K562 (cell line): ENCODE results near the gene SCTR. TPM values are rescaled to one million over a fixed set of nuclear protein-coding genes. Genes with fewer than 3 reads are reported as not detected.

Experiments
- ATAC-seq: fragments of 200-7000 bp; cut with Tn5 transposase; 3 replicates; pipeline ENCODE4 v1.9.1; 2020; ENCODE audit warnings: moderate library complexity
- BruUV-seq: library from RNA; stranded (reverse); fragments of 400-500 nt; replicated peaks from 2 replicates; lab custom pipeline; 2021; lab: Mats Ljungman, UMichigan
- CTCF ChIA-PET: fragments of 300-600 bp; formaldehyde crosslinking; extraction: SDS; loops from one replicate; lab custom pipeline; 2021; ENCODE audit warnings: low intra/inter-chr PET ratio; lab: Yijun Ruan, JAX
- POLR2A ChIA-PET: fragments of 300-600, 350-650 bp; sonication (Branson Sonifier 250); formaldehyde crosslinking; extraction: SDS; loops from one replicate; lab custom pipeline; 2021; ENCODE audit warnings: antibody characterized with exemption, inconsistent platforms; lab: Yijun Ruan, JAX
- DNase-seq, 4 experiments: peaks; one replicate each; pipeline versions ENCODE4 v3.0.0 to v3.0.0-alpha.2; 2011 to 2018; ENCODE audit warnings: low spot score in 3 of 4, mixed read lengths in 3 of 4; ENCODE audit errors: extremely low read depth in 1 of 4
- FAIRE-seq: peaks from 2 replicates; lab custom pipeline; 2011; peaks lifted over from hg19 to GRCh38; lab: Jason Lieb, UNC
- H2AFZ ChIP-seq: 2 replicates; pipeline ENCODE4 v1.6.0; 2011; ENCODE audit warnings: low read depth, low read length, control low read depth, inconsistent platforms
- H3K27ac ChIP-seq: fragments of 200-600 bp; 3 replicates; pipeline ENCODE4 v1.8.0; 2011; ENCODE audit warnings: low read depth, mild to moderate bottlenecking, control low read depth, inconsistent platforms, low read length, moderate library complexity, mixed read lengths; ENCODE audit errors: extremely low read depth
- H3K27me3 ChIP-seq, 2 experiments: fragments of 300-600 bp in 1 of 2; 2 replicates in 1 of 2; 3 replicates in 1 of 2; pipeline versions ENCODE4 v1.6.0 to v1.8.0; 2011; ENCODE audit warnings: inconsistent platforms in 2 of 2, low read length in 2 of 2, mild to moderate bottlenecking in 1 of 2, mixed read lengths in 1 of 2, moderate library complexity in 1 of 2; ENCODE audit not compliant: control insufficient read depth in 2 of 2, insufficient read depth in 2 of 2
- H3K36me3 ChIP-seq: fragments of 300-600 bp; 3 replicates; pipeline ENCODE4 v1.8.0; 2011; ENCODE audit warnings: mild to moderate bottlenecking, low read length, inconsistent platforms; ENCODE audit not compliant: control insufficient read depth, insufficient read depth
- H3K4me1 ChIP-seq, 2 experiments: fragments of 200-600 bp in 1 of 2; replicated peaks in 1 of 2; 2 replicates in 1 of 2; 3 replicates in 1 of 2; pipeline versions ENCODE4 v1.5.1 to v1.8.0; 2011; ENCODE audit warnings: inconsistent platforms in 2 of 2, low read length in 2 of 2, mild to moderate bottlenecking in 1 of 2, mixed read lengths in 1 of 2, moderate library complexity in 1 of 2; ENCODE audit not compliant: control insufficient read depth in 2 of 2, insufficient read depth in 2 of 2
- H3K4me2 ChIP-seq: 2 replicates; pipeline ENCODE4 v1.6.1; 2011; ENCODE audit warnings: low read length, control low read depth, inconsistent platforms, mixed read lengths; ENCODE audit not compliant: insufficient read depth
- H3K4me3 ChIP-seq: fragments of 200-600 bp; sonication (generic), shearing (Covaris generic); 2 replicates; pipeline ENCODE4 v1.5.1; 2016; ENCODE audit warnings: control low read depth, inconsistent platforms
- H3K79me2 ChIP-seq: fragments of 200-600 bp; 3 replicates; pipeline ENCODE4 v1.8.0; 2011; ENCODE audit warnings: low read length, inconsistent platforms; ENCODE audit not compliant: control insufficient read depth, insufficient read depth
- H3K9ac ChIP-seq, 2 experiments: 2 replicates each; pipeline versions ENCODE4 v1.6.0 to v1.6.1; 2011; ENCODE audit warnings: low read depth in 2 of 2, low read length in 2 of 2, control low read depth in 1 of 2, inconsistent platforms in 1 of 2, mild to moderate bottlenecking in 1 of 2, mixed read lengths in 1 of 2; ENCODE audit not compliant: insufficient read depth in 1 of 2
- H3K9me1 ChIP-seq: one replicate; pipeline ENCODE4 v1.6.0; 2011; ENCODE audit warnings: inconsistent platforms, mild to moderate bottlenecking, low read length, moderate library complexity; ENCODE audit not compliant: control insufficient read depth, insufficient read depth
- H3K9me3 ChIP-seq: replicated peaks from 2 replicates; pipeline ENCODE4 v1.5.1; 2011; ENCODE audit warnings: low read depth, low read length, inconsistent platforms; ENCODE audit not compliant: control insufficient read depth, insufficient read depth
- H4K20me1 ChIP-seq: replicated peaks from 2 replicates; pipeline ENCODE4 v1.6.1; 2011; ENCODE audit warnings: low read length, inconsistent platforms, mixed read lengths; ENCODE audit not compliant: control insufficient read depth, insufficient read depth
- L3MBTL2 ChIP-seq: fragments of 450-650 bp; IDR thresholded peaks from 2 replicates; pipeline ENCODE4 v1.6.1; 2016; ENCODE audit warnings: mild to moderate bottlenecking, moderate library complexity
- MYNN ChIP-seq, 2 experiments: sonication (generic); formaldehyde crosslinking in 1 of 2; IDR thresholded peaks; 2 replicates each; pipeline versions ENCODE4 v1.5.0 to v1.6.1; 2016 to 2020; ENCODE audit warnings: antibody characterized with exemption in 1 of 2, missing genetic modification reagents in 1 of 2
- NFE2 ChIP-seq: IDR thresholded peaks from 2 replicates; pipeline ENCODE4 v1.6.1; 2014; ENCODE audit warnings: antibody characterized with exemption, low read depth
- WGBS: fragments of 100-300 bp; shearing (Covaris generic); methylation state at CpG from one replicate; pipeline ENCODE4 v1.1.6; 2016; ENCODE audit warnings: low coverage, mixed read lengths; ENCODE audit not compliant: insufficient coverage; ENCODE audit errors: missing lambda C conversion rate; 5-methylcytosine and 5-hydroxymethylcytosine counted together
- in situ Hi-C: fragments of 300-500 bp; cut with MboI; formaldehyde crosslinking; loops from 4 replicates; pipeline ENCODE4 v1.15.0; 2018; ENCODE audit warnings: inconsistent platforms, mixed read lengths
- intact Hi-C: fragments of 100-400 bp; cut with micrococcal nuclease; formaldehyde crosslinking; loops from 2 replicates; pipeline ENCODE4 v1.14.2; 2022
- polyA plus RNA-seq, 8 experiments: library from polyadenylated mRNA; depleted of rRNA in 4 of 8; stranded (reverse) in 5 of 8; unstranded in 3 of 8; fragments of >200 nt; fragmentation: Nextera tagmentation in 2 of 8; fragmentation: Illumina TruSeq in 1 of 8; extraction: Ambion mirVana in 2 of 8; extraction: Trizol in 1 of 8; gene quantifications; 2 replicates each; pipeline versions ENCODE4 v1.2.1 to v1.2.3, GENCODE V29; 2011 to 2014; ENCODE audit warnings: inconsistent platforms in 1 of 8, missing spikeins in 1 of 8
- total RNA-seq, 7 experiments: library from RNA; depleted of rRNA in 6 of 7; stranded (reverse); fragments of >200 nt in 6 of 7; fragmentation: Illumina TruSeq in 2 of 7; extraction: Trizol in 2 of 7; gene quantifications; 2 replicates each; pipeline versions ENCODE4 v1.2.1 to v1.2.3, GENCODE V29; 2011 to 2021; ENCODE audit warnings: low replicate concordance in 1 of 7
- TF ChIP-seq, protein P1 (sequence below): sonication (generic); formaldehyde crosslinking; IDR thresholded peaks from 2 replicates; pipeline ENCODE4 v1.8.0; 2023; ENCODE audit warnings: mild to moderate bottlenecking, missing genetic modification reagents
- TF ChIP-seq, protein P2 (sequence below): fragments of 450-650 bp; formaldehyde crosslinking; IDR thresholded peaks from 2 replicates; pipeline ENCODE4 v1.4.0; 2022; ENCODE audit warnings: missing genetic modification characterization
- TF ChIP-seq, protein P3 (sequence below): fragments of 450-650 bp; formaldehyde crosslinking; IDR thresholded peaks from 2 replicates; pipeline ENCODE4 v1.4.0; 2020; ENCODE audit warnings: mild to moderate bottlenecking

The SCTR gene
- total and polyA plus RNA-seq, 9 of the 15 experiments (the other 6 are each of a cell fraction or from before 2014, with no cell fraction given), result not detected

DNA sequence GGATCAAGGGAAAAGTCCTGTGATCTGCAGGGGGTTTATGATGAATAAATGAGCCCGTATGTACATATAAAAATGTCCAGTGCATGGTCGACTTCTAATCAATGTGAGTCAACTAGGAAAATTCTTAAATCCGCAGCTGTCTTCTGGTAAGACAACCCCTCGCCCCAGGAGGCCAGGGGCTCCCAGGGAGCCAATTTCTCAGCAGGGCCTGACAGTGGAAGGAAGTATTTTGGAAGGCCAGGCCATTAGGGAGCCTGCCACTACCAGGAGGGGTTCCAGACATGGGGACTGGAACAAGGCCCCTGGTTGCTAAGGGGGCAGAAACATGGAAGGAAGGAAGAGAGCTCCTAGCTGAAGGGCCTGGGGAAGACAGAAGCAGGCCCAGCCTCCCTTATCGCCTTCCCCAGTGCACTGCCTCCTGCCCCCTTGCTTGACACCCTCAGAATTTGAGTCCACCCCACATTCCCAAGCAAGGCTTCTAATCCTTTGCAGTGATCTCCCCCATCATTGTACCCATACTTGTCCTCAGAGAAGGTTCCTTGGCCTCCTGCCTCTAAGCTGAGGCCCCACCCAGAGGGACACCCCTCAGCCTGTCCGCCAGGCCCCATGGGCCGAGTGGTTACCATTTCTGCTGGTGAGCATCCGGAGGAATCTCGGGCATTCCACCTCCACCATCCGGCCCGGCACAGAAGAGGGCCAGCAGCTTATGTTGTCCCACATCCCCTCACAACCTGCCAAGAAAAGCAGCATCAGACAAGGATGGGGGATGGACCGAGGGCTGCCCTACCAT, 45.9 kb downstream of the SCTR start:
- in situ Hi-C loops, result no loop called here
- no peak overlapping the region for H3K4me2 ChIP-seq
- ChIA-PET POLR2A (interaction anchor here (0.6 to 0.9 kb wide), 4 partner anchors 8 to 1042 kb away, joined by 3 read pairs; no protein-coding TSS in a partner anchor), CTCF (interaction anchor here (2.0 kb wide), 1 partner anchor 71 kb away, joined by 6 read pairs; no protein-coding TSS in a partner anchor)
- H3K4me1 ChIP-seq, result peaks cover 4 to 9% of the 10 kb centered on the region in 2 experiments; a peak in 3 of 5 replicates
- no peak overlapping the region for H3K9ac ChIP-seq
- no peaks in the 10 kb centered on the region for H3K36me3 ChIP-seq
- no peak overlapping the region for H3K27ac ChIP-seq
- no peaks in the 10 kb centered on the region for H3K9me3 ChIP-seq
- under 1% methylated on average over 12 of the region's 12 CpGs for WGBS
- no TSS peak for BruUV-seq
- H2AFZ ChIP-seq, result no peak overlapping the region
- H3K4me3 ChIP-seq, result no peak overlapping the region
- intact Hi-C loops, result loop anchor here (10.0 kb wide), 1 partner anchor 454 kb away; no protein-coding TSS in a partner anchor
- no peaks in the 10 kb centered on the region; the same call in 1 of the 2 replicates for H4K20me1 ChIP-seq
- FAIRE-seq (no peak), DNase-seq (no peak), ATAC-seq (no peak)
- no peaks in the 10 kb centered on the region for H3K9me1 ChIP-seq
- no peaks in the 10 kb centered on the region for H3K79me2 ChIP-seq
- TF ChIP-seq MYNN (IDR thresholded peaks at IDR 0.05) (no peak), MYNN (CRISPR knock-in tag; IDR thresholded peaks at IDR 0.05) (no peak), NFE2 (no peak), L3MBTL2 (no peak)
- TF ChIP-seq, protein P1, sequence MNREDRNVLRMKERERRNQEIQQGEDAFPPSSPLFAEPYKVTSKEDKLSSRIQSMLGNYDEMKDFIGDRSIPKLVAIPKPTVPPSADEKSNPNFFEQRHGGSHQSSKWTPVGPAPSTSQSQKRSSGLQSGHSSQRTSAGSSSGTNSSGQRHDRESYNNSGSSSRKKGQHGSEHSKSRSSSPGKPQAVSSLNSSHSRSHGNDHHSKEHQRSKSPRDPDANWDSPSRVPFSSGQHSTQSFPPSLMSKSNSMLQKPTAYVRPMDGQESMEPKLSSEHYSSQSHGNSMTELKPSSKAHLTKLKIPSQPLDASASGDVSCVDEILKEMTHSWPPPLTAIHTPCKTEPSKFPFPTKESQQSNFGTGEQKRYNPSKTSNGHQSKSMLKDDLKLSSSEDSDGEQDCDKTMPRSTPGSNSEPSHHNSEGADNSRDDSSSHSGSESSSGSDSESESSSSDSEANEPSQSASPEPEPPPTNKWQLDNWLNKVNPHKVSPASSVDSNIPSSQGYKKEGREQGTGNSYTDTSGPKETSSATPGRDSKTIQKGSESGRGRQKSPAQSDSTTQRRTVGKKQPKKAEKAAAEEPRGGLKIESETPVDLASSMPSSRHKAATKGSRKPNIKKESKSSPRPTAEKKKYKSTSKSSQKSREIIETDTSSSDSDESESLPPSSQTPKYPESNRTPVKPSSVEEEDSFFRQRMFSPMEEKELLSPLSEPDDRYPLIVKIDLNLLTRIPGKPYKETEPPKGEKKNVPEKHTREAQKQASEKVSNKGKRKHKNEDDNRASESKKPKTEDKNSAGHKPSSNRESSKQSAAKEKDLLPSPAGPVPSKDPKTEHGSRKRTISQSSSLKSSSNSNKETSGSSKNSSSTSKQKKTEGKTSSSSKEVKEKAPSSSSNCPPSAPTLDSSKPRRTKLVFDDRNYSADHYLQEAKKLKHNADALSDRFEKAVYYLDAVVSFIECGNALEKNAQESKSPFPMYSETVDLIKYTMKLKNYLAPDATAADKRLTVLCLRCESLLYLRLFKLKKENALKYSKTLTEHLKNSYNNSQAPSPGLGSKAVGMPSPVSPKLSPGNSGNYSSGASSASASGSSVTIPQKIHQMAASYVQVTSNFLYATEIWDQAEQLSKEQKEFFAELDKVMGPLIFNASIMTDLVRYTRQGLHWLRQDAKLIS, result no peak
- TF ChIP-seq, protein P2, sequence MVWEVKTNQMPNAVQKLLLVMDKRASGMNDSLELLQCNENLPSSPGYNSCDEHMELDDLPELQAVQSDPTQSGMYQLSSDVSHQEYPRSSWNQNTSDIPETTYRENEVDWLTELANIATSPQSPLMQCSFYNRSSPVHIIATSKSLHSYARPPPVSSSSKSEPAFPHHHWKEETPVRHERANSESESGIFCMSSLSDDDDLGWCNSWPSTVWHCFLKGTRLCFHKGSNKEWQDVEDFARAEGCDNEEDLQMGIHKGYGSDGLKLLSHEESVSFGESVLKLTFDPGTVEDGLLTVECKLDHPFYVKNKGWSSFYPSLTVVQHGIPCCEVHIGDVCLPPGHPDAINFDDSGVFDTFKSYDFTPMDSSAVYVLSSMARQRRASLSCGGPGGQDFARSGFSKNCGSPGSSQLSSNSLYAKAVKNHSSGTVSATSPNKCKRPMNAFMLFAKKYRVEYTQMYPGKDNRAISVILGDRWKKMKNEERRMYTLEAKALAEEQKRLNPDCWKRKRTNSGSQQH, result no peak
- TF ChIP-seq, protein P3, sequence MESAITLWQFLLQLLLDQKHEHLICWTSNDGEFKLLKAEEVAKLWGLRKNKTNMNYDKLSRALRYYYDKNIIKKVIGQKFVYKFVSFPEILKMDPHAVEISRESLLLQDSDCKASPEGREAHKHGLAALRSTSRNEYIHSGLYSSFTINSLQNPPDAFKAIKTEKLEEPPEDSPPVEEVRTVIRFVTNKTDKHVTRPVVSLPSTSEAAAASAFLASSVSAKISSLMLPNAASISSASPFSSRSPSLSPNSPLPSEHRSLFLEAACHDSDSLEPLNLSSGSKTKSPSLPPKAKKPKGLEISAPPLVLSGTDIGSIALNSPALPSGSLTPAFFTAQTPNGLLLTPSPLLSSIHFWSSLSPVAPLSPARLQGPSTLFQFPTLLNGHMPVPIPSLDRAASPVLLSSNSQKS (CRISPR knock-in tag), result no peak
- H3K27me3 ChIP-seq, result peaks cover 5 to 66% of the 10 kb centered on the region in 2 experiments; a peak in 3 of 5 replicates
